Keratinocyte (primary cell): Measurements from ENCODE around the gene HLA-E.

Source experiments
- CTCF ChIP-seq, 3 experiments: IDR thresholded peaks in 1 of 3; conservative IDR thresholded peaks in 1 of 3; optimal IDR thresholded peaks in 1 of 3; 2 replicates in 2 of 3; 3 replicates in 1 of 3; pipeline versions ENCODE3 to v1.5.1; 2011; ENCODE audit warnings: low read length in 3 of 3, mild to moderate bottlenecking in 3 of 3, moderate library complexity in 2 of 3, control low read depth in 1 of 3, inconsistent platforms in 1 of 3; ENCODE audit not compliant: insufficient read depth in 2 of 3; ENCODE audit errors: extremely low read depth in 1 of 3
- EZH2 ChIP-seq: IDR thresholded peaks from one replicate; pipeline ENCODE4 v1.6.1; 2012; ENCODE audit warnings: inconsistent platforms, mild to moderate bottlenecking, low read length, moderate library complexity

- TF ChIP-seq CTCF (optimal IDR thresholded peaks at IDR 0.05 in 1 of 3, IDR thresholded peaks at IDR 0.05 in 1 of 3, conservative IDR thresholded peaks at IDR 0.05 in 1 of 3; ENCODE audit: extremely low read depth in 1 of 3, insufficient read depth in 2 of 3, low read length in 3 of 3) (no peak), EZH2 (no peak)
These were observed 1.4 kb upstream of the HLA-E start for GRCh38 chr6:30487926-30488325.
